GM18870 (cell line): Measurements from ENCODE around the gene DPYSL3.

ENCODE experiments used
- ATAC-seq: cut with Tn5 transposase; IDR thresholded peaks from one replicate; pipeline ENCODE4 v1.9.1; 2021; ENCODE audit warnings: moderate library complexity; ENCODE audit not compliant: unreplicated experiment

DPYSL3 gene

GRCh38 chr5:147406636-147407035, 103.2 kb downstream of the DPYSL3 start:
- ATAC-seq, result no peak

GRCh38 chr5:147404706-147405105, 105.2 kb downstream of the DPYSL3 start:
- ATAC-seq, result peak; percentile 6

GRCh38 chr5:147403651-147404640, 105.9 kb downstream of the DPYSL3 start:
- ATAC-seq, result peak; percentile 90

- ATAC-seq, result no peak
These were observed 109.0 kb downstream of the DPYSL3 start for GRCh38 chr5:147400881-147401280.

GRCh38 chr5:147400126-147400809, 109.6 kb downstream of the DPYSL3 start:
- ATAC-seq, result no peak

GRCh38 chr5:147398860-147399259, 111.0 kb downstream of the DPYSL3 start:
- ATAC-seq, result no peak

GRCh38 chr5:147397616-147398015, 112.3 kb downstream of the DPYSL3 start:
- no peak for ATAC-seq

GRCh38 chr5:147396070-147396823, 113.6 kb downstream of the DPYSL3 start:
- no peak for ATAC-seq

GRCh38 chr5:147393874-147394672, 115.8 kb downstream of the DPYSL3 start:
- ATAC-seq, result no peak

- ATAC-seq, result peak; percentile 96
These were observed 118.1 kb downstream of the DPYSL3 start for GRCh38 chr5:147391781-147392180.

GRCh38 chr5:147390654-147391225, 119.1 kb downstream of the DPYSL3 start:
- no peak for ATAC-seq

- ATAC-seq, result no peak
These were observed 121.4 kb downstream of the DPYSL3 start for GRCh38 chr5:147388184-147389108.

- ATAC-seq, result no peak
These were observed 122.8 kb downstream of the DPYSL3 start for GRCh38 chr5:147387109-147387508.

- ATAC-seq, result no peak
These were observed 125.3 kb downstream of the DPYSL3 start for GRCh38 chr5:147384346-147385193.

GRCh38 chr5:147382776-147383175, 127.1 kb downstream of the DPYSL3 start:
- ATAC-seq, result no peak

GRCh38 chr5:147381555-147381954, 128.3 kb downstream of the DPYSL3 start:
- ATAC-seq, result no peak

GRCh38 chr5:147377682-147378081, 132.2 kb downstream of the DPYSL3 start:
- no peak for ATAC-seq

- no peak for ATAC-seq
These were observed 134.7 kb downstream of the DPYSL3 start for GRCh38 chr5:147375151-147375550.
